HepG2 (cell line): ENCODE data around the gene DTNA. TPM values are rescaled to one million over a fixed set of nuclear protein-coding genes. Genes with fewer than 3 reads are reported as not detected.

Experiments
- CENPT ChIP-seq: sonication (generic); formaldehyde crosslinking; IDR thresholded peaks from 2 replicates; pipeline ENCODE4 v1.8.0; 2022; ENCODE audit warnings: low read depth, mild to moderate bottlenecking, moderate library complexity, missing genetic modification reagents
- HOXD1 ChIP-seq: sonication (generic); formaldehyde crosslinking; IDR thresholded peaks from 2 replicates; pipeline ENCODE4 v1.5.0; 2020; ENCODE audit warnings: missing genetic modification reagents
- JUNB ChIP-seq: sonication (generic); formaldehyde crosslinking; IDR thresholded peaks from 2 replicates; pipeline ENCODE4 v1.8.0; 2022; ENCODE audit warnings: missing genetic modification reagents, mild to moderate bottlenecking, borderline replicate concordance
- MIER3 ChIP-seq: IDR thresholded peaks from 2 replicates; pipeline ENCODE4 v1.6.1; 2016; ENCODE audit warnings: missing compliant biosample characterization, borderline replicate concordance
- RFX3 ChIP-seq: IDR thresholded peaks from 2 replicates; pipeline ENCODE4 v1.6.1; 2016; ENCODE audit warnings: missing biosample characterization, missing genetic modification reagents
- TBX2 ChIP-seq: sonication (generic); formaldehyde crosslinking; IDR thresholded peaks from 2 replicates; pipeline ENCODE4 v1.5.0; 2020; ENCODE audit warnings: missing genetic modification reagents, mild to moderate bottlenecking, borderline replicate concordance
- TOPORS ChIP-seq: sonication (generic); formaldehyde crosslinking; IDR thresholded peaks from 2 replicates; pipeline ENCODE4 v1.8.0; 2023; ENCODE audit warnings: mild to moderate bottlenecking, missing genetic modification reagents
- XBP1 ChIP-seq: sonication (generic); formaldehyde crosslinking; IDR thresholded peaks from 2 replicates; pipeline ENCODE4 v1.5.0; 2020; ENCODE audit warnings: missing genetic modification reagents
- ZNF10 ChIP-seq: sonication (generic); formaldehyde crosslinking; IDR thresholded peaks from 2 replicates; pipeline ENCODE4 v1.4.0; 2020; ENCODE audit warnings: mild to moderate bottlenecking, low read depth, missing genetic modification reagents, borderline replicate concordance
- ZNF850 ChIP-seq: sonication (generic); formaldehyde crosslinking; conservative IDR thresholded peaks from 2 replicates; pipeline ENCODE4 v1.9.0; 2021; ENCODE audit warnings: mild to moderate bottlenecking, missing genetic modification reagents
- ZNF883 ChIP-seq: sonication (generic); formaldehyde crosslinking; IDR thresholded peaks from 2 replicates; pipeline ENCODE4 v1.5.1; 2020; ENCODE audit warnings: mild to moderate bottlenecking, missing genetic modification reagents; ENCODE audit errors: not compliant biosample characterization
- ZSCAN22 ChIP-seq: sonication (generic); formaldehyde crosslinking; IDR thresholded peaks from 2 replicates; pipeline ENCODE4 v1.4.0; 2020; ENCODE audit warnings: mild to moderate bottlenecking, missing genetic modification reagents
- polyA plus RNA-seq, 8 experiments: library from polyadenylated mRNA; depleted of rRNA in 3 of 8; stranded (reverse) in 7 of 8; unstranded in 1 of 8; fragments of >200 nt; fragmentation: Illumina TruSeq in 4 of 8; extraction: Trizol in 4 of 8; gene quantifications; 2 replicates each; pipeline versions ENCODE4 v1.2.1 to v1.2.3, GENCODE V29; 2011 to 2016; ENCODE audit warnings: low read depth in 4 of 8, missing spikeins in 1 of 8, mixed read lengths in 1 of 8; ENCODE audit not compliant: insufficient read depth in 1 of 8
- total RNA-seq, 5 experiments: library from RNA; depleted of rRNA; stranded (reverse); fragments of >200 nt; fragmentation: Illumina TruSeq; extraction: Trizol; gene quantifications; 2 replicates each; pipeline ENCODE4 v1.2.3, GENCODE V29; 2016; ENCODE audit warnings: low read depth in 1 of 5
- TF ChIP-seq, protein P1 (sequence below), 2 experiments: fragments of 450-650 bp in 1 of 2; sonication (generic) in 1 of 2; formaldehyde crosslinking; IDR thresholded peaks; 2 replicates each; pipeline versions ENCODE4 v1.5.0 to v1.8.0; 2020 to 2022; ENCODE audit warnings: mild to moderate bottlenecking in 1 of 2, missing genetic modification reagents in 1 of 2
- TF ChIP-seq, protein P2 (sequence below): sonication (generic); formaldehyde crosslinking; conservative IDR thresholded peaks from 2 replicates; pipeline ENCODE4 v1.4.0; 2020; ENCODE audit warnings: missing genetic modification reagents
- TF ChIP-seq, protein P3 (sequence below), 2 experiments: IDR thresholded peaks; 2 replicates each; pipeline ENCODE4 v1.6.1; 2011 to 2012; ENCODE audit warnings: low read length in 2 of 2, borderline replicate concordance in 1 of 2, low read depth in 1 of 2, mild to moderate bottlenecking in 1 of 2, moderate library complexity in 1 of 2
- TF ChIP-seq, protein P4 (sequence below): IDR thresholded peaks from 2 replicates; pipeline ENCODE4 v1.6.1; 2018; ENCODE audit warnings: missing genetic modification reagents

DTNA gene
- total and polyA plus RNA-seq, 2 of the 13 experiments (the other 11 are each of a cell fraction or from before 2014, with no cell fraction given): 8.5 to 29.0 TPM

DNA sequence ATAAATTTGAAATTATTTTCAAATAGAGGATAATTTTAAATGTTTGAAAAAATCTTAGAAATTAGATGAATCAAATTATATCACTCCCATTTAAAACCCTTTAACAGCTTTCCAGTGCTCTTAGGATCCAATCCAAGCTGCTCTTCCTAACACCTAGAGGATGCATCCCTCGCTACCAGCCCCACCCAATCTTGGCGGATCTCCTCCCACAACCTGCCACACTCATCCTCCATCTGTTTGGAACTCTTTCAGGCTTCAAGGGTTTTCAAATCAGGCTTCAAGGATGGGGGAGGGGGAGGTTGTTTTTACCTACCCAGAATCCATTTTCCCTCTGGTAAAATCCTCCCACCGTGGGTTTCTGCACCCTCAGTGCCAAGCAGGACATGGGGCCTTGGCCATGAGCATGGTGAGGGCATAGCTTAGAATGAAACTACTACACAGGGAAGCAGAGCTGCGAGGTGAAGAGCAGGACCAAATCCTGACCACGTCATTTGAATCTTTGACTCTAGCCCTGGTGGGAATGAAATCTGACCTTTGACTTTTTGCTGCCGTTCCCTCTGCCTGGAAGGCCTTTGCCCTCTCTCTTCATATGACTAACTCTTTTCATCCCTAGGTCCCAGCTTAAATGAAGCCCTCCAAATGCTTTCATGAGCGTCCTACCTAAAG, 218.1 kb downstream of the DTNA start (continued):
- TF ChIP-seq, protein P1, sequence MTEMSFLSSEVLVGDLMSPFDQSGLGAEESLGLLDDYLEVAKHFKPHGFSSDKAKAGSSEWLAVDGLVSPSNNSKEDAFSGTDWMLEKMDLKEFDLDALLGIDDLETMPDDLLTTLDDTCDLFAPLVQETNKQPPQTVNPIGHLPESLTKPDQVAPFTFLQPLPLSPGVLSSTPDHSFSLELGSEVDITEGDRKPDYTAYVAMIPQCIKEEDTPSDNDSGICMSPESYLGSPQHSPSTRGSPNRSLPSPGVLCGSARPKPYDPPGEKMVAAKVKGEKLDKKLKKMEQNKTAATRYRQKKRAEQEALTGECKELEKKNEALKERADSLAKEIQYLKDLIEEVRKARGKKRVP (CRISPR knock-in tag; IDR thresholded peaks at IDR 0.05): peak in 1 of 2 experiments; percentile 22; a peak in 1 of 4 replicates
- TF ChIP-seq, protein P2, sequence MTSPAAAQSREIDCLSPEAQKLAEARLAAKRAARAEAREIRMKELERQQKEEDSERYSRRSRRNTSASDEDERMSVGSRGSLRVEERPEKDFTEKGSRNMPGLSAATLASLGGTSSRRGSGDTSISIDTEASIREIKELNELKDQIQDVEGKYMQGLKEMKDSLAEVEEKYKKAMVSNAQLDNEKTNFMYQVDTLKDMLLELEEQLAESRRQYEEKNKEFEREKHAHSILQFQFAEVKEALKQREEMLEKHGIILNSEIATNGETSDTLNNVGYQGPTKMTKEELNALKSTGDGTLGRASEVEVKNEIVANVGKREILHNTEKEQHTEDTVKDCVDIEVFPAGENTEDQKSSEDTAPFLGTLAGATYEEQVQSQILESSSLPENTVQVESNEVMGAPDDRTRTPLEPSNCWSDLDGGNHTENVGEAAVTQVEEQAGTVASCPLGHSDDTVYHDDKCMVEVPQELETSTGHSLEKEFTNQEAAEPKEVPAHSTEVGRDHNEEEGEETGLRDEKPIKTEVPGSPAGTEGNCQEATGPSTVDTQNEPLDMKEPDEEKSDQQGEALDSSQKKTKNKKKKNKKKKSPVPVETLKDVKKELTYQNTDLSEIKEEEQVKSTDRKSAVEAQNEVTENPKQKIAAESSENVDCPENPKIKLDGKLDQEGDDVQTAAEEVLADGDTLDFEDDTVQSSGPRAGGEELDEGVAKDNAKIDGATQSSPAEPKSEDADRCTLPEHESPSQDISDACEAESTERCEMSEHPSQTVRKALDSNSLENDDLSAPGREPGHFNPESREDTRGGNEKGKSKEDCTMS: no peak
- TF ChIP-seq, protein P3, sequence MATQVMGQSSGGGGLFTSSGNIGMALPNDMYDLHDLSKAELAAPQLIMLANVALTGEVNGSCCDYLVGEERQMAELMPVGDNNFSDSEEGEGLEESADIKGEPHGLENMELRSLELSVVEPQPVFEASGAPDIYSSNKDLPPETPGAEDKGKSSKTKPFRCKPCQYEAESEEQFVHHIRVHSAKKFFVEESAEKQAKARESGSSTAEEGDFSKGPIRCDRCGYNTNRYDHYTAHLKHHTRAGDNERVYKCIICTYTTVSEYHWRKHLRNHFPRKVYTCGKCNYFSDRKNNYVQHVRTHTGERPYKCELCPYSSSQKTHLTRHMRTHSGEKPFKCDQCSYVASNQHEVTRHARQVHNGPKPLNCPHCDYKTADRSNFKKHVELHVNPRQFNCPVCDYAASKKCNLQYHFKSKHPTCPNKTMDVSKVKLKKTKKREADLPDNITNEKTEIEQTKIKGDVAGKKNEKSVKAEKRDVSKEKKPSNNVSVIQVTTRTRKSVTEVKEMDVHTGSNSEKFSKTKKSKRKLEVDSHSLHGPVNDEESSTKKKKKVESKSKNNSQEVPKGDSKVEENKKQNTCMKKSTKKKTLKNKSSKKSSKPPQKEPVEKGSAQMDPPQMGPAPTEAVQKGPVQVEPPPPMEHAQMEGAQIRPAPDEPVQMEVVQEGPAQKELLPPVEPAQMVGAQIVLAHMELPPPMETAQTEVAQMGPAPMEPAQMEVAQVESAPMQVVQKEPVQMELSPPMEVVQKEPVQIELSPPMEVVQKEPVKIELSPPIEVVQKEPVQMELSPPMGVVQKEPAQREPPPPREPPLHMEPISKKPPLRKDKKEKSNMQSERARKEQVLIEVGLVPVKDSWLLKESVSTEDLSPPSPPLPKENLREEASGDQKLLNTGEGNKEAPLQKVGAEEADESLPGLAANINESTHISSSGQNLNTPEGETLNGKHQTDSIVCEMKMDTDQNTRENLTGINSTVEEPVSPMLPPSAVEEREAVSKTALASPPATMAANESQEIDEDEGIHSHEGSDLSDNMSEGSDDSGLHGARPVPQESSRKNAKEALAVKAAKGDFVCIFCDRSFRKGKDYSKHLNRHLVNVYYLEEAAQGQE (IDR thresholded peaks at IDR 0.05; ENCODE audit: borderline replicate concordance in 1 of 2, low read depth in 1 of 2, low read length in 2 of 2): no peak
- 0 out of 2 replicates have a peak, but pooled peaks have one; percentile 60 for TF ChIP-seq MIER3 (CRISPR knock-in tag)
- TF ChIP-seq ZNF850 (CRISPR knock-in tag): no peak
- no peak for TF ChIP-seq CENPT (CRISPR knock-in tag)
- no peak for TF ChIP-seq ZNF883
- no peak for TF ChIP-seq JUNB (CRISPR knock-in tag)
- TF ChIP-seq TOPORS (CRISPR knock-in tag): no peak
- no peak for TF ChIP-seq HOXD1 (CRISPR knock-in tag)
- TF ChIP-seq XBP1 (CRISPR knock-in tag): no peak
- TF ChIP-seq TBX2 (CRISPR knock-in tag): peak; percentile 48
- no peak for TF ChIP-seq ZNF10 (CRISPR knock-in tag)
- TF ChIP-seq ZSCAN22 (CRISPR knock-in tag): no peak
- TF ChIP-seq, protein P4, sequence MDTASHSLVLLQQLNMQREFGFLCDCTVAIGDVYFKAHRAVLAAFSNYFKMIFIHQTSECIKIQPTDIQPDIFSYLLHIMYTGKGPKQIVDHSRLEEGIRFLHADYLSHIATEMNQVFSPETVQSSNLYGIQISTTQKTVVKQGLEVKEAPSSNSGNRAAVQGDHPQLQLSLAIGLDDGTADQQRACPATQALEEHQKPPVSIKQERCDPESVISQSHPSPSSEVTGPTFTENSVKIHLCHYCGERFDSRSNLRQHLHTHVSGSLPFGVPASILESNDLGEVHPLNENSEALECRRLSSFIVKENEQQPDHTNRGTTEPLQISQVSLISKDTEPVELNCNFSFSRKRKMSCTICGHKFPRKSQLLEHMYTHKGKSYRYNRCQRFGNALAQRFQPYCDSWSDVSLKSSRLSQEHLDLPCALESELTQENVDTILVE (CRISPR knock-in tag): no peak
- no peak; the same call in 1 of the 2 replicates for TF ChIP-seq RFX3 (CRISPR knock-in tag)
